Measurements from ENCODE around the gene TARBP1. TPM values are rescaled to one million over a fixed set of nuclear protein-coding genes. Genes with fewer than 3 reads are reported as not detected.

The TARBP1 gene
- polyA plus RNA-seq, 1 donor from 2014 or later, result 267 TPM

- H3K9ac ChIP-seq (ENCODE audit: low read length), result no peak overlapping the region
These were observed 15.2 kb downstream of the TARBP1 start for GRCh38 chr1:234463749-234464148.

GRCh38 chr1:234460652-234461051, 18.3 kb downstream of the TARBP1 start:
- H2AFZ ChIP-seq (ENCODE audit: low read depth, low read length), result no peak overlapping the region
- TF ChIP-seq CTCF (IDR thresholded peaks at IDR 0.05; ENCODE audit: poor library complexity, severe bottlenecking) (no peak), SMC3 (conservative IDR thresholded peaks at IDR 0.05; ENCODE audit: poor library complexity) (no peak), EZH2 (IDR thresholded peaks at IDR 0.05; ENCODE audit: borderline replicate concordance, insufficient read depth, low read length, poor library complexity, severe bottlenecking) (no peak), MXI1 (conservative IDR thresholded peaks at IDR 0.05; ENCODE audit: poor library complexity, severe bottlenecking) (no peak), REST (IDR thresholded peaks at IDR 0.05; ENCODE audit: borderline replicate concordance) (no peak), POLR2AphosphoS5 (IDR thresholded peaks at IDR 0.05) (no peak), RAD21 (conservative IDR thresholded peaks at IDR 0.05) (no peak), TAF1 (IDR thresholded peaks at IDR 0.05; ENCODE audit: low read depth) (no peak), EP300 (conservative IDR thresholded peaks at IDR 0.05; ENCODE audit: poor library complexity, severe bottlenecking) (no peak)
- H3K9ac ChIP-seq (ENCODE audit: low read length), result no peak overlapping the region
- no peaks in the 10 kb centered on the region for H4K20me1 ChIP-seq (ENCODE audit: insufficient read depth)
- no peak overlapping the region for H3K27ac ChIP-seq (ENCODE audit: low read length)
- H3K79me2 ChIP-seq (replicated peaks; ENCODE audit: insufficient read depth, low read length), result no peaks in the 10 kb centered on the region
- no peak overlapping the region for H3K4me2 ChIP-seq (ENCODE audit: low read length)
- H3K9me2 ChIP-seq (ENCODE audit: insufficient read depth, low read length), result no peaks in the 10 kb centered on the region
- H3K36me3 ChIP-seq (ENCODE audit: insufficient read depth, low read length), result peaks cover 25% of the 10 kb centered on the region
- H3F3A ChIP-seq (ENCODE audit: insufficient read depth, low read length, poor library complexity, severe bottlenecking), result no peaks in the 10 kb centered on the region
- H3K4me3 ChIP-seq (ENCODE audit: low read length), result no peak overlapping the region
- H3K9me3 ChIP-seq (ENCODE audit: low read length), result no peaks in the 10 kb centered on the region
- no peaks in the 10 kb centered on the region for H3K27me3 ChIP-seq (ENCODE audit: insufficient read depth, low read depth, low read length)

More at GRCh38 chr1:234463749-234464148, 15.2 kb downstream of the TARBP1 start:
- H2AFZ ChIP-seq (ENCODE audit: low read depth, low read length), result no peak overlapping the region
- no peaks in the 10 kb centered on the region for H3K9me3 ChIP-seq (ENCODE audit: low read length)
- H4K20me1 ChIP-seq (ENCODE audit: insufficient read depth), result no peaks in the 10 kb centered on the region
- no peaks in the 10 kb centered on the region for H3K27me3 ChIP-seq (ENCODE audit: insufficient read depth, low read depth, low read length)
- no peaks in the 10 kb centered on the region for H3K9me2 ChIP-seq (ENCODE audit: insufficient read depth, low read length)
- TF ChIP-seq CTCF (IDR thresholded peaks at IDR 0.05; ENCODE audit: poor library complexity, severe bottlenecking) (no peak), TAF1 (IDR thresholded peaks at IDR 0.05; ENCODE audit: low read depth) (no peak), POLR2AphosphoS5 (IDR thresholded peaks at IDR 0.05) (no peak), EZH2 (IDR thresholded peaks at IDR 0.05; ENCODE audit: borderline replicate concordance, insufficient read depth, low read length, poor library complexity, severe bottlenecking) (no peak), MXI1 (conservative IDR thresholded peaks at IDR 0.05; ENCODE audit: poor library complexity, severe bottlenecking) (no peak), EP300 (conservative IDR thresholded peaks at IDR 0.05; ENCODE audit: poor library complexity, severe bottlenecking) (no peak)
- no peaks in the 10 kb centered on the region for H3F3A ChIP-seq (ENCODE audit: insufficient read depth, low read length, poor library complexity, severe bottlenecking)
- no peak overlapping the region for H3K4me2 ChIP-seq (ENCODE audit: low read length)
- no peak overlapping the region for H3K27ac ChIP-seq (ENCODE audit: low read length)
- no peak overlapping the region for H3K4me3 ChIP-seq (ENCODE audit: low read length)
- H3K79me2 ChIP-seq (replicated peaks; ENCODE audit: insufficient read depth, low read length), result no peaks in the 10 kb centered on the region
- peaks cover 19% of the 10 kb centered on the region for H3K36me3 ChIP-seq (ENCODE audit: insufficient read depth, low read length)
